ENCODE measurements around the gene PARP15. TPM values are rescaled to one million over a fixed set of nuclear protein-coding genes. Genes with fewer than 3 reads are reported as not detected.
A peak's percentile ranks its signal among the peaks of the same experiment; 100 is the strongest.
"Not testable (repeated sequence)": the region's sequence is repeated elsewhere in the genome, so short reads cannot be mapped to it uniquely, and the experiment has no call there.

The PARP15 gene
- total RNA-seq, 1 experiment from 2014 or later = 0.15 TPM

DNA sequence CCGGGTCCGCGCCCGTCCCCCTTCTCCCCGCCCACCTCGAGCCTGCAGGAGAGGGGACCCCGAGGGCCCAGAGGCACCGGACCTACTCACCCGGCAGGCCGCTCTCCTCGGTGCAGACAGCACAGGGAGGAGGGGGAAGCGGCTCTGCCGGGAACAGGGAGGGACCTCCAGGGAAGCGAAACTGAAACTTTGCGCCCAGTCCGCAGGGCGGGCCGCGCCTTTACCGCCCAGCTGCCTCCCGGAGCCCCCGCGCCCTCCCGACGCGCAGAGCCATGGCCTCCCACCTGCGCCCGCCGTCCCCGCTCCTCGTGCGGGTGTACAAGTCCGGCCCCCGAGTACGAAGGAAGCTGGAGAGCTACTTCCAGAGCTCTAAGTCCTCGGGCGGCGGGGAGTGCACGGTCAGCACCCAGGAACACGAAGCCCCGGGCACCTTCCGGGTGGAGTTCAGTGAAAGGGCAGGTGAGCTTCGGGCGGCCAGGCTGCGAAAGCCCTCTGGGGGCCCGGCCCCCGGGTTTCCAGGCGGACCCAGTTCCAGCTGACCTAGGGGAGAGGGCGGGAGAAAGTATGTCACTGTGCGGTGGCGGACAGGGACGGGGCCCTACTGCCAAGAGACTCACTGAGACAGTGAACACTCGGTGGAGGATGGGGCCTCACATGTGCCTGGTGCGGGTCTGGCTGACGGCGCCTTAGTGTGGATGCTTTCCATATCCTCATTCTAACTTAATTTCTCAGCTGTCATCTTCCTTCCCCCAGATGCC lies 13.1 kb upstream of the PARP15 start, which contains the start of the genes DTX3L and PARP9 (continued):
- TF ChIP-seq KAT7 (CRISPR knock-in tag; IDR thresholded peaks at IDR 0.05; ENCODE audit: borderline replicate concordance) = peak; percentile 80; the same call in 1 of the 2 replicates
- TF ChIP-seq, protein P1, sequence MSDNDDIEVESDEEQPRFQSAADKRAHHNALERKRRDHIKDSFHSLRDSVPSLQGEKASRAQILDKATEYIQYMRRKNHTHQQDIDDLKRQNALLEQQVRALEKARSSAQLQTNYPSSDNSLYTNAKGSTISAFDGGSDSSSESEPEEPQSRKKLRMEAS (CRISPR knock-in tag; IDR thresholded peaks at IDR 0.05) = peak; percentile 65
- no peak for TF ChIP-seq ZNF396 (CRISPR knock-in tag; IDR thresholded peaks at IDR 0.05; ENCODE audit: borderline replicate concordance)
- TF ChIP-seq, protein P2, sequence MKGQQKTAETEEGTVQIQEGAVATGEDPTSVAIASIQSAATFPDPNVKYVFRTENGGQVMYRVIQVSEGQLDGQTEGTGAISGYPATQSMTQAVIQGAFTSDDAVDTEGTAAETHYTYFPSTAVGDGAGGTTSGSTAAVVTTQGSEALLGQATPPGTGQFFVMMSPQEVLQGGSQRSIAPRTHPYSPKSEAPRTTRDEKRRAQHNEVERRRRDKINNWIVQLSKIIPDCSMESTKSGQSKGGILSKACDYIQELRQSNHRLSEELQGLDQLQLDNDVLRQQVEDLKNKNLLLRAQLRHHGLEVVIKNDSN (CRISPR knock-in tag; IDR thresholded peaks at IDR 0.05) = peak; percentile 55
- no peak for TF ChIP-seq PRRX2 (CRISPR knock-in tag; IDR thresholded peaks at IDR 0.05)
- no peak for TF ChIP-seq ETV6 (CRISPR knock-in tag; IDR thresholded peaks at IDR 0.05)
- TF ChIP-seq IRF2 (CRISPR knock-in tag; IDR thresholded peaks at IDR 0.05; ENCODE audit: borderline replicate concordance, low read depth) = 0 out of 2 replicates have a peak, but pooled peaks have one; percentile 36
- TF ChIP-seq, protein P3, sequence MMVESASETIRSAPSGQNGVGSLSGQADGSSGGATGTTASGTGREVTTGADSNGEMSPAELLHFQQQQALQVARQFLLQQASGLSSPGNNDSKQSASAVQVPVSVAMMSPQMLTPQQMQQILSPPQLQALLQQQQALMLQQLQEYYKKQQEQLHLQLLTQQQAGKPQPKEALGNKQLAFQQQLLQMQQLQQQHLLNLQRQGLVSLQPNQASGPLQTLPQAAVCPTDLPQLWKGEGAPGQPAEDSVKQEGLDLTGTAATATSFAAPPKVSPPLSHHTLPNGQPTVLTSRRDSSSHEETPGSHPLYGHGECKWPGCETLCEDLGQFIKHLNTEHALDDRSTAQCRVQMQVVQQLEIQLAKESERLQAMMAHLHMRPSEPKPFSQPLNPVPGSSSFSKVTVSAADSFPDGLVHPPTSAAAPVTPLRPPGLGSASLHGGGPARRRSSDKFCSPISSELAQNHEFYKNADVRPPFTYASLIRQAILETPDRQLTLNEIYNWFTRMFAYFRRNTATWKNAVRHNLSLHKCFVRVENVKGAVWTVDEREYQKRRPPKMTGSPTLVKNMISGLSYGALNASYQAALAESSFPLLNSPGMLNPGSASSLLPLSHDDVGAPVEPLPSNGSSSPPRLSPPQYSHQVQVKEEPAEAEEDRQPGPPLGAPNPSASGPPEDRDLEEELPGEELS (CRISPR knock-in tag; IDR thresholded peaks at IDR 0.05) = peak; percentile 84; the same call in 1 of the 2 replicates
- 0 out of 2 replicates have a peak, but pooled peaks have one; percentile 18 for TF ChIP-seq NFYB (CRISPR knock-in tag; conservative IDR thresholded peaks at IDR 0.05; ENCODE audit: low read depth)
- TF ChIP-seq RELA (CRISPR knock-in tag; IDR thresholded peaks at IDR 0.05; ENCODE audit: borderline replicate concordance) = 0 out of 2 replicates have a peak, but pooled peaks have one; percentile 45
- peak; percentile 56; the same call in 1 of the 2 replicates for TF ChIP-seq SMAD3 (CRISPR knock-in tag; IDR thresholded peaks at IDR 0.05; ENCODE audit: borderline replicate concordance)
- peak; percentile 53; the same call in 1 of the 2 replicates for TF ChIP-seq MYBL2 (CRISPR knock-in tag; IDR thresholded peaks at IDR 0.05)
- TF ChIP-seq, protein P4, sequence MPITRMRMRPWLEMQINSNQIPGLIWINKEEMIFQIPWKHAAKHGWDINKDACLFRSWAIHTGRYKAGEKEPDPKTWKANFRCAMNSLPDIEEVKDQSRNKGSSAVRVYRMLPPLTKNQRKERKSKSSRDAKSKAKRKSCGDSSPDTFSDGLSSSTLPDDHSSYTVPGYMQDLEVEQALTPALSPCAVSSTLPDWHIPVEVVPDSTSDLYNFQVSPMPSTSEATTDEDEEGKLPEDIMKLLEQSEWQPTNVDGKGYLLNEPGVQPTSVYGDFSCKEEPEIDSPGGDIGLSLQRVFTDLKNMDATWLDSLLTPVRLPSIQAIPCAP (CRISPR knock-in tag; IDR thresholded peaks at IDR 0.05) = peak; percentile 73; the same call in 1 of the 2 replicates

DNA sequence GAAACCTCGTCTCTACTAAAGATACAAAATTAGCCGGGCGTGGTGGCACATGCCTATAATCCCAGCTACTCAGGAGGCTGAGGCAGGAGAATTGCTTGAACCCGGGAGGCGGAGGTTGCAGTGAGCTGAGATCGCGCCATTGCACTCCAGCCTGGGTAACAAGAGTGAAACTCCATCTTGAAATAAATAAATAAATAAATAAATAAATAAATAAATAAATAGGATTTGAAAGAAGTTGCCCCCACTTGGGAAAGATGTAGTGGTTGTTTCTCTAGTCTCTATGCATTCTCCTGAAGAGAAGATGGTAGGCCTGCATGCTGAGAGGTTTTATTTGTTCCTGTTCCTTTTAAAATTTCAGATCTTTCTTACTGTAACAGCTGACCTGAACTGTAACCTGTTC lies 9.3 kb upstream of the PARP15 start:
- ATAC-seq; H3K27me3 Mint-ChIP-seq (ENCODE audit: low read depth); H3K4me3 Mint-ChIP-seq; H3K36me3 Mint-ChIP-seq; POLR2A ChIA-PET; H3K9me3 Mint-ChIP-seq; DNase-seq (ENCODE audit: low spot score): not testable (repeated sequence)
- CTCF ChIA-PET = interaction anchor here (1.0 kb wide), 1 partner anchor 111 kb away, joined by 3 read pairs; no protein-coding TSS in a partner anchor
- Mint-ChIP-seq H3K27ac (peak overlapping the region; percentile 9; the same call in 1 of the 2 replicates), H3K4me1 (peaks cover 16% of the 10 kb centered on the region)

DNA sequence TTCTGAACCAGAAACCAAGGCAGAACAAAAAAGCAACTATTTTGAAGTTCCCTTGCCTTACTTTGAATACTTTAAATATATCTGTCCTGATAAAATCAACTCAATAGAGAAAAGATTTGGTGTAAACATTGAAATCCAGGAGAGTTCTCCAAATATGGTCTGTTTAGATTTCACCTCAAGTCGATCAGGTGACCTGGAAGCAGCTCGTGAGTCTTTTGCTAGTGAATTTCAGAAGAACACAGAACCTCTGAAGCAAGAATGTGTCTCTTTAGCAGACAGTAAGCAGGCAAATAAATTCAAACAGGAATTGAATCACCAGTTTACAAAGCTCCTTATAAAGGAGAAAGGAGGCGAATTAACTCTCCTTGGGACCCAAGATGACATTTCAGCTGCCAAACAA lies 8.7 kb upstream of the PARP15 start:
- H3K9me3 Mint-ChIP-seq = no peaks in the 10 kb centered on the region
- no peak overlapping the region for H3K27ac Mint-ChIP-seq
- ATAC-seq = no peak
- no peak for DNase-seq (ENCODE audit: low spot score)
- H3K4me3 Mint-ChIP-seq = no peak overlapping the region
- ChIA-PET POLR2A (no interaction called here), CTCF (no interaction called here)
- H3K36me3 Mint-ChIP-seq = no peaks in the 10 kb centered on the region
- peaks cover 6% of the 10 kb centered on the region for H3K27me3 Mint-ChIP-seq (ENCODE audit: low read depth)
- peaks cover 18% of the 10 kb centered on the region for H3K4me1 Mint-ChIP-seq
- TF ChIP-seq ZBTB21 (CRISPR knock-in tag; IDR thresholded peaks at IDR 0.05; ENCODE audit: borderline replicate concordance) (no peak), CBFB (CRISPR knock-in tag; IDR thresholded peaks at IDR 0.05; ENCODE audit: low read depth) (no peak), NR1H2 (CRISPR knock-in tag; IDR thresholded peaks at IDR 0.05) (no peak), GRHL2 (CRISPR knock-in tag; IDR thresholded peaks at IDR 0.05; ENCODE audit: insufficient replicate concordance, severe bottlenecking) (no peak), ZNF396 (CRISPR knock-in tag; IDR thresholded peaks at IDR 0.05; ENCODE audit: borderline replicate concordance) (no peak), CREB1 (CRISPR knock-in tag; IDR thresholded peaks at IDR 0.05) (no peak), MXD4 (CRISPR knock-in tag; IDR thresholded peaks at IDR 0.05; ENCODE audit: borderline replicate concordance) (no peak), SOX15 (CRISPR knock-in tag; IDR thresholded peaks at IDR 0.05) (no peak)
- TF ChIP-seq, protein P5, sequence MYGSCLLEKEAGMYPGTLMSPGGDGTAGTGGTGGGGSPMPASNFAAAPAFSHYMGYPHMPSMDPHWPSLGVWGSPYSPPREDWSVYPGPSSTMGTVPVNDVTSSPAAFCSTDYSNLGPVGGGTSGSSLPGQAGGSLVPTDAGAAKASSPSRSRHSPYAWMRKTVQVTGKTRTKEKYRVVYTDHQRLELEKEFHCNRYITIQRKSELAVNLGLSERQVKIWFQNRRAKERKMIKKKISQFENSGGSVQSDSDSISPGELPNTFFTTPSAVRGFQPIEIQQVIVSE (CRISPR knock-in tag; IDR thresholded peaks at IDR 0.05; ENCODE audit: borderline replicate concordance) = no peak
- TF ChIP-seq, protein P6, sequence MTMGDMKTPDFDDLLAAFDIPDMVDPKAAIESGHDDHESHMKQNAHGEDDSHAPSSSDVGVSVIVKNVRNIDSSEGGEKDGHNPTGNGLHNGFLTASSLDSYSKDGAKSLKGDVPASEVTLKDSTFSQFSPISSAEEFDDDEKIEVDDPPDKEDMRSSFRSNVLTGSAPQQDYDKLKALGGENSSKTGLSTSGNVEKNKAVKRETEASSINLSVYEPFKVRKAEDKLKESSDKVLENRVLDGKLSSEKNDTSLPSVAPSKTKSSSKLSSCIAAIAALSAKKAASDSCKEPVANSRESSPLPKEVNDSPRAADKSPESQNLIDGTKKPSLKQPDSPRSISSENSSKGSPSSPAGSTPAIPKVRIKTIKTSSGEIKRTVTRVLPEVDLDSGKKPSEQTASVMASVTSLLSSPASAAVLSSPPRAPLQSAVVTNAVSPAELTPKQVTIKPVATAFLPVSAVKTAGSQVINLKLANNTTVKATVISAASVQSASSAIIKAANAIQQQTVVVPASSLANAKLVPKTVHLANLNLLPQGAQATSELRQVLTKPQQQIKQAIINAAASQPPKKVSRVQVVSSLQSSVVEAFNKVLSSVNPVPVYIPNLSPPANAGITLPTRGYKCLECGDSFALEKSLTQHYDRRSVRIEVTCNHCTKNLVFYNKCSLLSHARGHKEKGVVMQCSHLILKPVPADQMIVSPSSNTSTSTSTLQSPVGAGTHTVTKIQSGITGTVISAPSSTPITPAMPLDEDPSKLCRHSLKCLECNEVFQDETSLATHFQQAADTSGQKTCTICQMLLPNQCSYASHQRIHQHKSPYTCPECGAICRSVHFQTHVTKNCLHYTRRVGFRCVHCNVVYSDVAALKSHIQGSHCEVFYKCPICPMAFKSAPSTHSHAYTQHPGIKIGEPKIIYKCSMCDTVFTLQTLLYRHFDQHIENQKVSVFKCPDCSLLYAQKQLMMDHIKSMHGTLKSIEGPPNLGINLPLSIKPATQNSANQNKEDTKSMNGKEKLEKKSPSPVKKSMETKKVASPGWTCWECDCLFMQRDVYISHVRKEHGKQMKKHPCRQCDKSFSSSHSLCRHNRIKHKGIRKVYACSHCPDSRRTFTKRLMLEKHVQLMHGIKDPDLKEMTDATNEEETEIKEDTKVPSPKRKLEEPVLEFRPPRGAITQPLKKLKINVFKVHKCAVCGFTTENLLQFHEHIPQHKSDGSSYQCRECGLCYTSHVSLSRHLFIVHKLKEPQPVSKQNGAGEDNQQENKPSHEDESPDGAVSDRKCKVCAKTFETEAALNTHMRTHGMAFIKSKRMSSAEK (CRISPR knock-in tag; IDR thresholded peaks at IDR 0.05; ENCODE audit: borderline replicate concordance) = no peak
- TF ChIP-seq, protein P2 (CRISPR knock-in tag; IDR thresholded peaks at IDR 0.05) = no peak

Measured in WTC11 (cell line).